A549 (cell line): ENCODE results near the gene ITSN1. TPM values are rescaled to one million over a fixed set of nuclear protein-coding genes. Genes with fewer than 3 reads are reported as not detected.

Source experiments
- ATAC-seq, 2 experiments: fragments of 200-7000 bp in 1 of 2; fragments of >200 bp in 1 of 2; cut with Nextera tagmentation in 1 of 2; cut with Tn5 transposase in 1 of 2; 3 replicates each; pipeline versions ENCODE4 v1.8.0 to v1.9.1; 2018 to 2020; ENCODE audit warnings: mild to moderate bottlenecking in 1 of 2, moderate library complexity in 1 of 2
- CTCF ChIA-PET: fragments of 300-600 bp; sonication (Branson Sonifier 250); formaldehyde crosslinking; extraction: SDS; loops from one replicate; lab custom pipeline; 2021; ENCODE audit warnings: antibody characterized with exemption, inconsistent platforms; lab: Yijun Ruan, JAX
- POLR2A ChIA-PET: fragments of 350-600 bp; formaldehyde crosslinking; extraction: SDS; loops from one replicate; lab custom pipeline; 2021; ENCODE audit warnings: antibody characterized with exemption, inconsistent platforms; lab: Yijun Ruan, JAX
- DNase-seq, 2 experiments: peaks; one replicate each; pipeline versions ENCODE4 v3.0.0 to v3.0.0-alpha.2; 2011 to 2016; ENCODE audit warnings: low read depth in 1 of 2, low spot score in 1 of 2
- FAIRE-seq: peaks from 2 replicates; lab custom pipeline; 2011; peaks lifted over from hg19 to GRCh38; lab: Jason Lieb, UNC
- H3K27ac ChIP-seq, 2 experiments: fragments of >200 bp; sonication (Bioruptor Twin); formaldehyde crosslinking; 3 replicates each; pipeline ENCODE4 v1.5.1; 2016 to 2017
- H3K4me1 ChIP-seq: fragments of >200 bp; sonication (Bioruptor Twin); formaldehyde crosslinking; 3 replicates; pipeline ENCODE4 v1.6.1; 2016
- H3K4me2 ChIP-seq: fragments of >200 bp; sonication (Bioruptor Twin); formaldehyde crosslinking; 3 replicates; pipeline ENCODE4 v1.6.1; 2016
- H3K4me3 ChIP-seq: fragments of >200 bp; sonication (Bioruptor Twin); formaldehyde crosslinking; 3 replicates; pipeline ENCODE4 v1.5.1; 2016
- H3K9me3 ChIP-seq: fragments of >200 bp; sonication (Bioruptor Twin); formaldehyde crosslinking; 3 replicates; pipeline ENCODE4 v1.6.1; 2016
- BHLHE40 ChIP-seq: IDR thresholded peaks from 2 replicates; pipeline ENCODE4 v1.6.1; 2012; ENCODE audit warnings: low read depth, low read length, inconsistent platforms
- CBX2 ChIP-seq: fragments of 200-600 bp; sonication (generic); IDR thresholded peaks from 2 replicates; pipeline ENCODE4 v1.6.1; 2016; ENCODE audit warnings: low read depth, mild to moderate bottlenecking, borderline replicate concordance
- CBX8 ChIP-seq: fragments of 200-600 bp; sonication (generic); IDR thresholded peaks from 2 replicates; pipeline ENCODE4 v1.6.1; 2016
- CEBPB ChIP-seq, 2 experiments: fragments of >200 bp in 1 of 2; sonication (Bioruptor Twin) in 1 of 2; formaldehyde crosslinking in 1 of 2; IDR thresholded peaks; 2 replicates each; pipeline ENCODE4 v1.6.1; 2012 to 2016
- CHD2 ChIP-seq: fragments of 150-350 bp; IDR thresholded peaks from 2 replicates; pipeline ENCODE4 v1.6.1; 2014; ENCODE audit warnings: low read length; ENCODE audit not compliant: partially characterized antibody
- CHD4 ChIP-seq: fragments of 200-600 bp; sonication (generic); IDR thresholded peaks from 2 replicates; pipeline ENCODE4 v1.6.1; 2016; ENCODE audit warnings: antibody characterized with exemption, mild to moderate bottlenecking, borderline replicate concordance
- EP300 ChIP-seq, 2 experiments: fragments of >200 bp; sonication (Bioruptor Twin); formaldehyde crosslinking; IDR thresholded peaks; 2 replicates in 1 of 2; 3 replicates in 1 of 2; pipeline ENCODE4 v1.6.1; 2016 to 2017
- ESRRA ChIP-seq: fragments of 150-350 bp; IDR thresholded peaks from 2 replicates; pipeline ENCODE4 v1.6.1; 2014; ENCODE audit warnings: mild to moderate bottlenecking, low read length, borderline replicate concordance
- FOSB ChIP-seq: fragments of 250-450 bp; sonication (Bioruptor Pico); IDR thresholded peaks from 2 replicates; pipeline ENCODE4 v1.5.0; 2020; ENCODE audit warnings: mild to moderate bottlenecking, moderate library complexity
- FOSL2 ChIP-seq, 2 experiments: fragments of 450-650 bp in 1 of 2; fragments of >200 bp in 1 of 2; sonication (Bioruptor Twin) in 1 of 2; formaldehyde crosslinking; IDR thresholded peaks; 2 replicates each; pipeline versions ENCODE4 v1.5.0 to v1.6.1; 2016 to 2020; ENCODE audit warnings: mild to moderate bottlenecking in 1 of 2, moderate library complexity in 1 of 2
- HOXA7 ChIP-seq: fragments of 250-450 bp; sonication (Bioruptor Pico); IDR thresholded peaks from 2 replicates; pipeline ENCODE4 v1.5.0; 2020; ENCODE audit warnings: mild to moderate bottlenecking, moderate library complexity
- HOXB13 ChIP-seq: fragments of 250-450 bp; sonication (Bioruptor Pico); IDR thresholded peaks from 2 replicates; pipeline ENCODE4 v1.5.0; 2020; ENCODE audit warnings: low read depth, mild to moderate bottlenecking, moderate library complexity
- JUN ChIP-seq, 2 experiments: fragments of >200 bp; sonication (Bioruptor Twin); formaldehyde crosslinking; IDR thresholded peaks; 2 replicates in 1 of 2; 3 replicates in 1 of 2; pipeline ENCODE4 v1.6.1; 2016 to 2017
- JUNB ChIP-seq: fragments of >200 bp; sonication (Bioruptor Twin); formaldehyde crosslinking; IDR thresholded peaks from 2 replicates; pipeline ENCODE4 v1.6.1; 2016
- KDM5A ChIP-seq: fragments of 200-600 bp; sonication (generic); IDR thresholded peaks from 2 replicates; pipeline ENCODE4 v1.6.1; 2016; ENCODE audit warnings: antibody characterized with exemption, mild to moderate bottlenecking
- MAZ ChIP-seq: fragments of 150-350 bp; IDR thresholded peaks from 2 replicates; pipeline ENCODE4 v1.6.1; 2014; ENCODE audit warnings: antibody characterized with exemption, low read depth, low read length, borderline replicate concordance
- MYC ChIP-seq: IDR thresholded peaks from 2 replicates; pipeline ENCODE4 v1.6.1; 2012; ENCODE audit warnings: mild to moderate bottlenecking, inconsistent platforms, low read length, improper control_type of control experiment, borderline replicate concordance
- RAD21 ChIP-seq, 2 experiments: fragments of >200 bp in 1 of 2; sonication (Bioruptor Twin) in 1 of 2; formaldehyde crosslinking in 1 of 2; IDR thresholded peaks in 1 of 2; conservative IDR thresholded peaks in 1 of 2; 2 replicates in 1 of 2; 3 replicates in 1 of 2; pipeline ENCODE4 v1.6.1; 2012 to 2018; ENCODE audit warnings: inconsistent platforms in 1 of 2
- RARB ChIP-seq: fragments of 250-450 bp; sonication (Bioruptor Pico); IDR thresholded peaks from 2 replicates; pipeline ENCODE4 v1.8.0; 2021; ENCODE audit warnings: mild to moderate bottlenecking, moderate library complexity
- RFX5 ChIP-seq: fragments of 450-650 bp; IDR thresholded peaks from 2 replicates; pipeline ENCODE4 v1.7.1; 2014; ENCODE audit warnings: antibody characterized with exemption, mild to moderate bottlenecking, moderate library complexity
- RNF2 ChIP-seq: fragments of 200-600 bp; sonication (generic); IDR thresholded peaks from 2 replicates; pipeline ENCODE4 v1.6.1; 2016; ENCODE audit warnings: low read depth, mild to moderate bottlenecking, antibody characterized with exemption, moderate library complexity, borderline replicate concordance
- SREBF2 ChIP-seq: fragments of 450-650 bp; IDR thresholded peaks from 2 replicates; pipeline ENCODE4 v1.6.1; 2014; ENCODE audit warnings: mild to moderate bottlenecking, moderate library complexity
- TFCP2L1 ChIP-seq: fragments of 250-450 bp; sonication (Bioruptor Pico); IDR thresholded peaks from 2 replicates; pipeline ENCODE4 v1.5.0; 2021; ENCODE audit warnings: mild to moderate bottlenecking
- TP53 ChIP-seq: fragments of 250-450 bp; sonication (Bioruptor Pico); IDR thresholded peaks from 2 replicates; pipeline ENCODE4 v1.5.0; 2021; ENCODE audit warnings: mild to moderate bottlenecking, moderate library complexity
- ZC3H11A ChIP-seq: fragments of 450-650 bp; IDR thresholded peaks from 2 replicates; pipeline ENCODE4 v1.6.1; 2014; ENCODE audit warnings: antibody characterized with exemption, mild to moderate bottlenecking
- WGBS: methylation state at CpG from one replicate; pipeline ENCODE4 v1.1.6; 2017; ENCODE audit errors: missing lambda C conversion rate; 5-methylcytosine and 5-hydroxymethylcytosine counted together
- polyA plus RNA-seq, 4 experiments: library from polyadenylated mRNA; depleted of rRNA in 3 of 4; stranded (reverse); fragments of >200 nt; fragmentation: RNase III in 1 of 4; extraction: RNeasy Plus Mini Kit Qiagen cat#74134 plus additional on column Dnase treatment in 1 of 4; gene quantifications; 2 replicates in 3 of 4; 3 replicates in 1 of 4; pipeline ENCODE4 v1.2.3, GENCODE V29; 2011 to 2017
- TF ChIP-seq, protein P1 (sequence below): IDR thresholded peaks from 2 replicates; pipeline ENCODE4 v1.6.1; 2012; ENCODE audit warnings: low read depth, borderline replicate concordance
- TF ChIP-seq, protein P2 (sequence below): IDR thresholded peaks from 2 replicates; pipeline ENCODE4 v1.6.1; 2012
- TF ChIP-seq, protein P3 (sequence below): fragments of >200 bp; sonication (Bioruptor Twin); formaldehyde crosslinking; IDR thresholded peaks from 3 replicates; pipeline ENCODE4 v1.6.1; 2016
- TF ChIP-seq, protein P4 (sequence below): fragments of 250-450 bp; sonication (Bioruptor Pico); IDR thresholded peaks from 2 replicates; pipeline ENCODE4 v1.5.0; 2020; ENCODE audit warnings: low read depth, mild to moderate bottlenecking, moderate library complexity
- TF ChIP-seq, protein P5 (sequence below): fragments of >200 bp; sonication (Bioruptor Twin); formaldehyde crosslinking; IDR thresholded peaks from 2 replicates; pipeline ENCODE4 v1.6.1; 2016
- TF ChIP-seq, protein P6 (sequence below): fragments of 450-650 bp; IDR thresholded peaks from 2 replicates; pipeline ENCODE4 v1.6.1; 2014; ENCODE audit warnings: antibody characterized with exemption

Gene ITSN1
- polyA plus RNA-seq, 2 of the 4 experiments (the other 2 are of a cell fraction) = 15.2 to 23.7 TPM

DNA sequence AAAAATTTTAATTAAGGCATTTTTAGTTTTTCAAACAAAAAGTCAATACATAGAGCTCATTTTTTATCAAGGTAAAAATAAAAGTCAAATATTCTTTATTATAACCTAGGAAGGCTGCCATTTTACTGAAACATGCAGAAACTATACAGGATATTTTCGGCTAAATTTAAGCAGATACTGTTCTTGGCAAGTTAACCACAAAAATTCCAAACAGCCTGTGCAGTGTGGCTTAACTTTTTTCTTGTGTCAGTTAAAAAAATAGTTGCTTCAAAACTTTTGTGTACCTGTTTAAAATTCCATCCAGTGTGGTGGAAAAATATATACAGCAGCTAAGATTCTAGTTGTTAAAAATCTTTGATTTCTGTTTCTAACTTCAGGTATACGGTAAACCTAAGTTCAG, 138.3 kb downstream of the ITSN1 start:
- ATAC-seq = no peak
- no peak for DNase-seq
- POLR2A ChIA-PET = no interaction called here
- no peak for FAIRE-seq
- TF ChIP-seq CEBPB (IDR thresholded peaks at IDR 0.05) (no peak), CBX8 (no peak), MAZ (no peak), HOXB13 (CRISPR knock-in tag) (no peak), SREBF2 (no peak), CHD2 (no peak), MYC (no peak), ESRRA (no peak), ZC3H11A (no peak), TP53 (CRISPR knock-in tag) (no peak)
- TF ChIP-seq, protein P1, sequence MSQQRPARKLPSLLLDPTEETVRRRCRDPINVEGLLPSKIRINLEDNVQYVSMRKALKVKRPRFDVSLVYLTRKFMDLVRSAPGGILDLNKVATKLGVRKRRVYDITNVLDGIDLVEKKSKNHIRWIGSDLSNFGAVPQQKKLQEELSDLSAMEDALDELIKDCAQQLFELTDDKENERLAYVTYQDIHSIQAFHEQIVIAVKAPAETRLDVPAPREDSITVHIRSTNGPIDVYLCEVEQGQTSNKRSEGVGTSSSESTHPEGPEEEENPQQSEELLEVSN = no peak
- TF ChIP-seq, protein P2, sequence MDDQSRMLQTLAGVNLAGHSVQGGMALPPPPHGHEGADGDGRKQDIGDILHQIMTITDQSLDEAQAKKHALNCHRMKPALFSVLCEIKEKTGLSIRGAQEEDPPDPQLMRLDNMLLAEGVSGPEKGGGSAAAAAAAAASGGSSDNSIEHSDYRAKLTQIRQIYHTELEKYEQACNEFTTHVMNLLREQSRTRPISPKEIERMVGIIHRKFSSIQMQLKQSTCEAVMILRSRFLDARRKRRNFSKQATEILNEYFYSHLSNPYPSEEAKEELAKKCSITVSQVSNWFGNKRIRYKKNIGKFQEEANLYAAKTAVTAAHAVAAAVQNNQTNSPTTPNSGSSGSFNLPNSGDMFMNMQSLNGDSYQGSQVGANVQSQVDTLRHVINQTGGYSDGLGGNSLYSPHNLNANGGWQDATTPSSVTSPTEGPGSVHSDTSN = no peak
- TF ChIP-seq, protein P3, sequence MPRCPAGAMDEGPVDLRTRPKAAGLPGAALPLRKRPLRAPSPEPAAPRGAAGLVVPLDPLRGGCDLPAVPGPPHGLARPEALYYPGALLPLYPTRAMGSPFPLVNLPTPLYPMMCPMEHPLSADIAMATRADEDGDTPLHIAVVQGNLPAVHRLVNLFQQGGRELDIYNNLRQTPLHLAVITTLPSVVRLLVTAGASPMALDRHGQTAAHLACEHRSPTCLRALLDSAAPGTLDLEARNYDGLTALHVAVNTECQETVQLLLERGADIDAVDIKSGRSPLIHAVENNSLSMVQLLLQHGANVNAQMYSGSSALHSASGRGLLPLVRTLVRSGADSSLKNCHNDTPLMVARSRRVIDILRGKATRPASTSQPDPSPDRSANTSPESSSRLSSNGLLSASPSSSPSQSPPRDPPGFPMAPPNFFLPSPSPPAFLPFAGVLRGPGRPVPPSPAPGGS = no peak
- TF ChIP-seq, protein P4, sequence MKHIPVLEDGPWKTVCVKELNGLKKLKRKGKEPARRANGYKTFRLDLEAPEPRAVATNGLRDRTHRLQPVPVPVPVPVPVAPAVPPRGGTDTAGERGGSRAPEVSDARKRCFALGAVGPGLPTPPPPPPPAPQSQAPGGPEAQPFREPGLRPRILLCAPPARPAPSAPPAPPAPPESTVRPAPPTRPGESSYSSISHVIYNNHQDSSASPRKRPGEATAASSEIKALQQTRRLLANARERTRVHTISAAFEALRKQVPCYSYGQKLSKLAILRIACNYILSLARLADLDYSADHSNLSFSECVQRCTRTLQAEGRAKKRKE (CRISPR knock-in tag) = no peak
- TF ChIP-seq, protein P5, sequence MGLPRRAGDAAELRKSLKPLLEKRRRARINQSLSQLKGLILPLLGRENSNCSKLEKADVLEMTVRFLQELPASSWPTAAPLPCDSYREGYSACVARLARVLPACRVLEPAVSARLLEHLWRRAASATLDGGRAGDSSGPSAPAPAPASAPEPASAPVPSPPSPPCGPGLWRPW = no peak
- Histone ChIP-seq H3K4me3 (no peak overlapping the region), H3K9me3 (no peaks in the 10 kb centered on the region), H3K4me1 (peaks cover 9% of the 10 kb centered on the region; the same call in 1 of the 3 replicates), H3K4me2 (no peak overlapping the region), H3K27ac (no peak overlapping the region)
- CTCF ChIA-PET = interaction anchor here (0.6 kb wide), 1 partner anchor 146 kb away, joined by 4 read pairs; no protein-coding TSS in a partner anchor
- WGBS = 94% methylated on average over 2 of the region's 2 CpGs

DNA sequence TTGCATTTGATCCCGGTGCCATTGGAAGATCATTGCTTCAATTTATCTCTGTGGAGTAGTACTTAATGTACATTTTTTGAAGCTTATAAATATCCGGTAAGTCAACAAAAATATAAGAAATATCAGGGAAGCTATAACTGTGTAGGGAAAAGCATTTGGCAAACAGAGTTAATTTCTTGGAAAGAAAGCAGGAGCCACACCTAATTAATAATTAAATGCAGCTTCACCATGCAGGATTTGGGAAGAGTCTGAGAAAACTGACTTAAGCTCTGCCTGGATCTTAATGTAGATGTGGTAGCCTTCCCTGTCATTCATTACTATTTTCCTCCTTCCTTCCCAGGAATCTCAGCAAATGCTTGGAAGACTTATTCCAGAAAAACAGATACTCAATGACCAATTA, 138.8 kb downstream of the ITSN1 start:
- TF ChIP-seq ZC3H11A = no peak
- TF ChIP-seq CBX2 = no peak
- TF ChIP-seq JUNB = no peak
- TF ChIP-seq, protein P5 = no peak
- no peak for TF ChIP-seq CEBPB (IDR thresholded peaks at IDR 0.05)
- no peak for TF ChIP-seq JUN (IDR thresholded peaks at IDR 0.05)
- TF ChIP-seq RNF2 = no peak
- TF ChIP-seq, protein P3 = no peak
- no peak for TF ChIP-seq FOSB (CRISPR knock-in tag)
- no peak for TF ChIP-seq CHD4
- TF ChIP-seq HOXA7 (CRISPR knock-in tag) = no peak
- TF ChIP-seq RARB = no peak
- TF ChIP-seq TFCP2L1 = no peak
- TF ChIP-seq EP300 (IDR thresholded peaks at IDR 0.05) = no peak
- TF ChIP-seq RFX5 = no peak
- TF ChIP-seq BHLHE40 = no peak
- TF ChIP-seq, protein P6, sequence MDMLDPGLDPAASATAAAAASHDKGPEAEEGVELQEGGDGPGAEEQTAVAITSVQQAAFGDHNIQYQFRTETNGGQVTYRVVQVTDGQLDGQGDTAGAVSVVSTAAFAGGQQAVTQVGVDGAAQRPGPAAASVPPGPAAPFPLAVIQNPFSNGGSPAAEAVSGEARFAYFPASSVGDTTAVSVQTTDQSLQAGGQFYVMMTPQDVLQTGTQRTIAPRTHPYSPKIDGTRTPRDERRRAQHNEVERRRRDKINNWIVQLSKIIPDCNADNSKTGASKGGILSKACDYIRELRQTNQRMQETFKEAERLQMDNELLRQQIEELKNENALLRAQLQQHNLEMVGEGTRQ = no peak
- TF ChIP-seq KDM5A = no peak
- TF ChIP-seq RAD21 (conservative IDR thresholded peaks at IDR 0.05 in 1 of 2, IDR thresholded peaks at IDR 0.05 in 1 of 2) = no peak
- TF ChIP-seq FOSL2 (IDR thresholded peaks at IDR 0.05) = no peak
- TF ChIP-seq FOSL2 (CRISPR knock-in tag; IDR thresholded peaks at IDR 0.05) = no peak
- FAIRE-seq (no peak), ATAC-seq (no peak), DNase-seq (no peak)
- Histone ChIP-seq H3K4me1 (peaks cover 9% of the 10 kb centered on the region; the same call in 1 of the 3 replicates), H3K9me3 (no peaks in the 10 kb centered on the region), H3K27ac (no peak overlapping the region), H3K4me2 (no peak overlapping the region), H3K4me3 (no peak overlapping the region)
- 96% methylated on average over 2 of the region's 2 CpGs for WGBS
- CTCF ChIA-PET = interaction anchor here (0.6 kb wide), 1 partner anchor 146 kb away, joined by 4 read pairs; no protein-coding TSS in a partner anchor
- POLR2A ChIA-PET = no interaction called here
